ENCODE results near the gene PHPT1.
"Not testable (repeated sequence)": the region's sequence is repeated elsewhere in the genome, so short reads cannot be mapped to it uniquely, and the experiment has no call there.

Gene PHPT1

GRCh38 chr9:136860933-136861873 is 12.0 kb downstream of the PHPT1 start:
- DNase-seq (ENCODE audit: low spot score) = no peak

GRCh38 chr9:136861874-136862457 is 12.8 kb downstream of the PHPT1 start:
- no peak for DNase-seq (ENCODE audit: low spot score)

GRCh38 chr9:136862849-136863622 is 13.8 kb downstream of the PHPT1 start:
- no peak for DNase-seq (ENCODE audit: low spot score)

GRCh38 chr9:136863623-136864273 is 14.5 kb downstream of the PHPT1 start:
- no peak for DNase-seq (ENCODE audit: low spot score)

GRCh38 chr9:136865041-136865767 is 16.0 kb downstream of the PHPT1 start:
- DNase-seq (ENCODE audit: low spot score) = no peak

GRCh38 chr9:136865768-136866103 is 16.5 kb downstream of the PHPT1 start:
- no peak for DNase-seq (ENCODE audit: low spot score)

GRCh38 chr9:136866898-136867421 is 17.8 kb downstream of the PHPT1 start:
- not testable (repeated sequence) for DNase-seq (ENCODE audit: low spot score)

- DNase-seq (ENCODE audit: low spot score) = no peak
Observed at GRCh38 chr9:136867480-136867879, 18.3 kb downstream of the PHPT1 start.

GRCh38 chr9:136867917-136868316 is 18.7 kb downstream of the PHPT1 start:
- no peak for DNase-seq (ENCODE audit: low spot score)

GRCh38 chr9:136868644-136869043 is 19.4 kb downstream of the PHPT1 start:
- DNase-seq (ENCODE audit: low spot score) = no peak

- DNase-seq (ENCODE audit: low spot score) = not testable (repeated sequence)
Observed at GRCh38 chr9:136869611-136870010, 20.4 kb downstream of the PHPT1 start.

GRCh38 chr9:136875155-136875554 is 25.9 kb downstream of the PHPT1 start:
- no peak for DNase-seq (ENCODE audit: low spot score)

GRCh38 chr9:136876476-136876875 is 27.3 kb downstream of the PHPT1 start:
- no peak for DNase-seq (ENCODE audit: low spot score)

- no peak for DNase-seq (ENCODE audit: low spot score)
Observed at GRCh38 chr9:136880651-136881050, 31.4 kb downstream of the PHPT1 start.

GRCh38 chr9:136881691-136882108 is 32.5 kb downstream of the PHPT1 start:
- DNase-seq (ENCODE audit: low spot score) = no peak

GRCh38 chr9:136882109-136882946 is 33.1 kb downstream of the PHPT1 start:
- DNase-seq (ENCODE audit: low spot score) = no peak

GRCh38 chr9:136882947-136883283 is 33.7 kb downstream of the PHPT1 start:
- DNase-seq (ENCODE audit: low spot score) = not testable (repeated sequence)

GRCh38 chr9:136883670-136884069 is 34.5 kb downstream of the PHPT1 start:
- not testable (repeated sequence) for DNase-seq (ENCODE audit: low spot score)

GRCh38 chr9:136885950-136886578 is 36.9 kb downstream of the PHPT1 start, which contains the start of gene TRAF2:
Gene TRAF2, plus strand, starts transcription at chr9:136886516. Its CDS starts 12,225 bp downstream, at chr9:136898741.
- peak; percentile 99 for DNase-seq (ENCODE audit: low spot score)
